OCI-LY1 (cell line): ENCODE measurements around the gene ZSWIM7.

Experiments
- H2AFZ ChIP-seq: fragments of 200-600 bp; sonication (generic), shearing (Covaris generic); 2 replicates; pipeline ENCODE4 v1.6.0; 2014; ENCODE audit warnings: antibody characterized with exemption, mild to moderate bottlenecking, low read length
- H3F3A ChIP-seq: fragments of 200-600 bp; sonication (generic), shearing (Covaris generic); 2 replicates; pipeline ENCODE4 v1.6.0; 2014; ENCODE audit warnings: mild to moderate bottlenecking, antibody characterized with exemption, low read length, moderate library complexity; ENCODE audit not compliant: insufficient read depth
- H3K27ac ChIP-seq: fragments of 200-600 bp; sonication (generic); 2 replicates; pipeline ENCODE4 v1.5.1; 2014; ENCODE audit warnings: low read length, mixed run types, mild to moderate bottlenecking, low read depth; ENCODE audit not compliant: poor library complexity, severe bottlenecking
- H3K27me3 ChIP-seq: fragments of 200-600 bp; sonication (generic); 2 replicates; pipeline ENCODE4 v1.6.0; 2014; ENCODE audit warnings: antibody characterized with exemption, mild to moderate bottlenecking, low read length, moderate library complexity; ENCODE audit not compliant: insufficient read depth
- H3K36me3 ChIP-seq: fragments of 200-600 bp; sonication (generic); 2 replicates; pipeline ENCODE4 v1.6.1; 2014; ENCODE audit warnings: mild to moderate bottlenecking, antibody characterized with exemption, low read length, moderate library complexity, mixed read lengths; ENCODE audit not compliant: insufficient read depth
- H3K4me1 ChIP-seq: fragments of 200-600 bp; sonication (generic); 2 replicates; pipeline ENCODE4 v1.5.1; 2014; ENCODE audit warnings: mild to moderate bottlenecking, low read length, moderate library complexity; ENCODE audit not compliant: insufficient read depth, severe bottlenecking
- H3K4me2 ChIP-seq: fragments of 200-600 bp; sonication (generic), shearing (Covaris generic); 2 replicates; pipeline ENCODE4 v1.6.1; 2014; ENCODE audit warnings: low read length
- H3K4me3 ChIP-seq: fragments of 200-600 bp; sonication (generic); 2 replicates; pipeline ENCODE4 v1.5.1; 2014; ENCODE audit warnings: low read length, low read depth, mild to moderate bottlenecking, mixed read lengths; ENCODE audit not compliant: poor library complexity, severe bottlenecking
- H3K79me2 ChIP-seq: fragments of 200-600 bp; shearing (Covaris generic); 2 replicates; pipeline ENCODE4 v1.6.1; 2016; ENCODE audit warnings: mixed run types, low read length, mixed read lengths; ENCODE audit not compliant: insufficient read depth
- H3K9ac ChIP-seq: fragments of 200-600 bp; sonication (generic), shearing (Covaris generic); 2 replicates; pipeline ENCODE4 v1.6.1; 2014; ENCODE audit warnings: mild to moderate bottlenecking, low read length, mixed read lengths
- H3K9me2 ChIP-seq: fragments of 200-600 bp; sonication (generic), shearing (Covaris generic); 2 replicates; pipeline ENCODE4 v1.6.1; 2014; ENCODE audit warnings: low read depth, mild to moderate bottlenecking, low read length, mixed read lengths
- H3K9me3 ChIP-seq: fragments of 200-600 bp; shearing (Covaris generic); 2 replicates; pipeline ENCODE4 v1.6.1; 2014; ENCODE audit warnings: low read length, mixed read lengths
- H4K20me1 ChIP-seq: fragments of 200-600 bp; sonication (generic), shearing (Covaris generic); 2 replicates; pipeline ENCODE4 v1.6.0; 2016; ENCODE audit warnings: mild to moderate bottlenecking, low read length; ENCODE audit not compliant: insufficient read depth
- CTCF ChIP-seq: fragments of 200-600 bp; sonication (generic), shearing (Covaris generic); IDR thresholded peaks from 2 replicates; pipeline ENCODE4 v1.5.1; 2017; ENCODE audit warnings: mild to moderate bottlenecking, antibody characterized with exemption, low read length, moderate library complexity, mixed read lengths
- EZH2 ChIP-seq: fragments of 200-600 bp; sonication (generic), shearing (Covaris generic); IDR thresholded peaks from 2 replicates; pipeline ENCODE4 v1.8.0; 2017; ENCODE audit warnings: borderline replicate concordance, mixed run types, mild to moderate bottlenecking, antibody characterized with exemption, low read length, moderate library complexity, mixed read lengths

The ZSWIM7 gene

GRCh38 chr17:15954222-15954621 lies 45.3 kb downstream of the ZSWIM7 start:
- Histone ChIP-seq H3F3A (no peaks in the 10 kb centered on the region), H3K79me2 (no peaks in the 10 kb centered on the region), H3K9ac (no peak overlapping the region)

GRCh38 chr17:15952916-15953790 lies 46.4 kb downstream of the ZSWIM7 start:
- Histone ChIP-seq H3K27me3 (peaks cover 4% of the 10 kb centered on the region; the same call in 1 of the 2 replicates), H3K27ac (no peak overlapping the region), H3K9ac (no peak overlapping the region), H3K4me2 (no peak overlapping the region), H3K4me1 (no peaks in the 10 kb centered on the region), H3K9me3 (no peaks in the 10 kb centered on the region), H3K36me3 (no peaks in the 10 kb centered on the region), H3K9me2 (no peaks in the 10 kb centered on the region), H2AFZ (no peak overlapping the region), H3F3A (no peaks in the 10 kb centered on the region), H3K4me3 (no peak overlapping the region), H4K20me1 (no peaks in the 10 kb centered on the region), H3K79me2 (no peaks in the 10 kb centered on the region)
- TF ChIP-seq EZH2: no peak
- no peak for TF ChIP-seq CTCF

More at GRCh38 chr17:15954222-15954621, 45.3 kb downstream of the ZSWIM7 start:
- Histone ChIP-seq H3K4me2 (no peak overlapping the region), H4K20me1 (no peaks in the 10 kb centered on the region), H3K4me3 (no peak overlapping the region), H3K9me3 (no peaks in the 10 kb centered on the region), H3K9me2 (no peaks in the 10 kb centered on the region), H2AFZ (no peak overlapping the region), H3K27me3 (peaks cover 9% of the 10 kb centered on the region), H3K27ac (no peak overlapping the region), H3K36me3 (no peaks in the 10 kb centered on the region), H3K4me1 (no peaks in the 10 kb centered on the region)
- TF ChIP-seq CTCF (no peak), EZH2 (no peak)

- no peaks in the 10 kb centered on the region for H3K36me3 ChIP-seq
- H2AFZ ChIP-seq: no peak overlapping the region
- no peaks in the 10 kb centered on the region for H3K9me2 ChIP-seq
- H3K9me3 ChIP-seq: no peaks in the 10 kb centered on the region
- no peak overlapping the region for H3K9ac ChIP-seq
- no peak overlapping the region for H3K27ac ChIP-seq
- H3K4me1 ChIP-seq: no peaks in the 10 kb centered on the region
- H3K4me2 ChIP-seq: no peak overlapping the region
- no peaks in the 10 kb centered on the region for H4K20me1 ChIP-seq
- H3F3A ChIP-seq: no peaks in the 10 kb centered on the region
- no peaks in the 10 kb centered on the region for H3K79me2 ChIP-seq
- H3K4me3 ChIP-seq: no peak overlapping the region
- peaks cover 1% of the 10 kb centered on the region; the same call in 1 of the 2 replicates for H3K27me3 ChIP-seq
- TF ChIP-seq CTCF: no peak
Measured at GRCh38 chr17:15952048-15952532, 47.4 kb downstream of the ZSWIM7 start.
